Measurements from ENCODE around the gene PAK1.

- TF ChIP-seq EZH2phosphoT487 (conservative IDR thresholded peaks at IDR 0.05; ENCODE audit: low read length) = no peak
- TF ChIP-seq CTCF (IDR thresholded peaks at IDR 0.05; ENCODE audit: insufficient read depth, low read length, poor library complexity, severe bottlenecking) = no peak
Measured at GRCh38 chr11:77457340-77457739, 16.6 kb downstream of the PAK1 start.

Measured in SU-DHL-6 (cell line).